KBM-7 (cell line): ENCODE data around the gene OCEL1.

Experiments
- DNase-seq: peaks from one replicate; pipeline ENCODE4 v3.0.0-alpha.2; 2015
- in situ Hi-C: fragments of 300-500 bp; cut with MboI; formaldehyde crosslinking; loops from 2 replicates; pipeline ENCODE4 v1.14.3; 2020; ENCODE audit warnings: low sequenced_read_pairs, low pct_unique_long_range_greater_than_20kb, mixed read lengths

OCEL1 gene

GRCh38 chr19:17235971-17236777 is 10.1 kb downstream of the OCEL1 start:
- no peak for DNase-seq
- in situ Hi-C loops = no loop called here

DNA sequence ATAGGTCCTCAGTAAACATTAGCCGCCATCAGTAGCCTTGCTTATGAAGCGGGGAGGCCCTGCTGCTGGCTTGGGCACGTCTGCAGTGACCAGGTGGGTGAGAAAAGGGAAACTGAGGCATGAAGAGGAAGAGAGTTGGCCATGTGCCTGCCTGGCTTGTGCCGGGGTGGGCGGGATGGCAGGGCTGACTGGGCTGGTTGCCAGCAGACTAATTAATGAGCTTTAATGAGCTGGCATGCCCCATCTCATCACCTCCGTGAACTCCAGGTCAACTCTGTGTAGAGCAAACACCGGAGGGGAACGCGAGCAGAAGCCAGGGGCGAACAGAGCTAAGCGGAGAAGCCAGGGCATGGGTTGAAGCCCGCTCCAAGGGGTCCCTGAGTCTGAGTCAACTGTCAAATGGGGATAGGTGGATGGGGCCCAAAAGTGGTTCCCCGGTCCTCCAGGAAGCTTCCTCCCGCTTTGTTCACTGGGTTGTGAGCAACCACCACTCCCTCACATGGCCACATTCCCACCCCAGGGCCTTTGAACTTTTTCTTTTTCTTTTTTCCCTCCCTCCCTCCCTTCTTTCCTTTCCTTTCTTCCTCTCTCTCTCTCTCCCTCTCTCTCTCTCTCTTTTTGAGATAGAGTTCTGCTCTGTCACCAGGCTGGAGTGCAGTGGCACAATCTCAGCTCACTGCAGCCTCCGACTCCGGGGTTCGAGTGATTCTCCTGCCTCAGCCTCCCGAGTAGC is 11.0 kb downstream of the OCEL1 start:
- in situ Hi-C loops = no loop called here
- no peak for DNase-seq

- in situ Hi-C loops = no loop called here
- DNase-seq = no peak
Observed at GRCh38 chr19:17237747-17238706, 12.0 kb downstream of the OCEL1 start.

- DNase-seq = no peak
- in situ Hi-C loops = no loop called here
Observed at GRCh38 chr19:17240062-17240752, 14.2 kb downstream of the OCEL1 start.

DNA sequence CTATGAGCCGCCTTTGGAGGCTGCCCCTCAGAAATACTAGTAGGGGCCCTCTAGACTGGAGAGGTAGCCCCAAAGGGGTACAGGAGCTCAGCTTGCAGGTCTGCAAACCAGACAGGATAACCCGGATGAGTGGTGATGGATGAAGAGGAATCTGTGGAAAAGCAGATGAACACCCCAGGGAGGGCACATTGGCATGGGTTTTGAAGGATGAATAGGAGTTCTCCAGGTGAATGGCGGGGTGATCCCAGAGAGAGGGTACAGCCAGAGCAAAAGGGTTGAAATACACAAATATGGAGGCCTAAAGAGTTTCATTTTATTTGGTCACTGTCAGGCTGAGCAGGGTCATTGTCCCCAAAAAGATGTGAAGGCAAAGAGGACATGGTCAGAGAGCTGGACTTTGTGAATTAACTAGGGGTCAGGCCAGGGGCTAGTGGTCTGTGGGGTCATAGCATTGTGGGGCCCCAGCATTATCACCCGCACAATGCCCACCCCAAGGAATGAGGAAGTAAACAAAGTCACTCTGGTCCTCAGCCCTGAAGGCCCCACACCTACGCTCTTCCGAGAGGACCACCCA is 14.9 kb downstream of the OCEL1 start:
- in situ Hi-C loops = no loop called here
- DNase-seq = no peak

DNA sequence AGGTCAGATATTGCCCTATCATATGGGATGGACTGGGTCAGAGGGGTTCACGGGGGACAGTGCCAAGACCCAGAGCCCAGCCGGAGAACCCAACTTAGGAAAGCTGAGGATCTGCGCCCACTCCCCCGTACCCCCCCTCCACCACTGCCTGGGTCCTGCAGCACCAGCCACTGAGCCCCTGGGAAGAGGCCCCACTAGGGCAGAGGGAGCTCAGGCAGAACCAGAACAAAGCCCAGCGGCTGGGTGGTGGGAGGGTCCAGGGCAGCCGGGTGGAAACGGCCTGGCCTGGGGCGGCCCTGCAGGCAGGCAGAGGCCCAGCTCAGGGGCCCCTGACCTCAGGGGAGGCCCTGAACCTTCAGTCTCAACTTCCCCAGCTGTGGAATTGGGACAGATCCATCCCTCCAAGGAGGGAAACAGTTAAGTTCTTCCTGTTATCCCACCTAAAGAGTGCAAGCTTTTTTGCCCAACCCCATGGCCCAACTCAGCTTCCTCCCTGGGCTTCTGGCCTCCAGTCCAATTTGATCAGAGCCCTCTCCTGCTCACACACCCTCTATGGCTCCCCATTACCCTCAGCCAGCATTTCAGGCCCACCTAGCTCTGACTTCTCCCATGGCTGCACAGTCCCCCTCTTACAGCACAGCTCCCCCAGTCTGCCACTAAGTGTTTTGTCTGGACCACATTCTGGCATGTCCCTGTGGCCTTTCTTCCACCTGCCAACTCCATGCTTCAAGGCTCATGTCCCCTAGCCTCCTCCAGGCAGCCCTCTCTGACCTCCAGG is 16.6 kb downstream of the OCEL1 start:
- in situ Hi-C loops = no loop called here
- DNase-seq = no peak

- in situ Hi-C loops = no loop called here
Observed at GRCh38 chr19:17243211-17243829, 17.3 kb downstream of the OCEL1 start.

DNA sequence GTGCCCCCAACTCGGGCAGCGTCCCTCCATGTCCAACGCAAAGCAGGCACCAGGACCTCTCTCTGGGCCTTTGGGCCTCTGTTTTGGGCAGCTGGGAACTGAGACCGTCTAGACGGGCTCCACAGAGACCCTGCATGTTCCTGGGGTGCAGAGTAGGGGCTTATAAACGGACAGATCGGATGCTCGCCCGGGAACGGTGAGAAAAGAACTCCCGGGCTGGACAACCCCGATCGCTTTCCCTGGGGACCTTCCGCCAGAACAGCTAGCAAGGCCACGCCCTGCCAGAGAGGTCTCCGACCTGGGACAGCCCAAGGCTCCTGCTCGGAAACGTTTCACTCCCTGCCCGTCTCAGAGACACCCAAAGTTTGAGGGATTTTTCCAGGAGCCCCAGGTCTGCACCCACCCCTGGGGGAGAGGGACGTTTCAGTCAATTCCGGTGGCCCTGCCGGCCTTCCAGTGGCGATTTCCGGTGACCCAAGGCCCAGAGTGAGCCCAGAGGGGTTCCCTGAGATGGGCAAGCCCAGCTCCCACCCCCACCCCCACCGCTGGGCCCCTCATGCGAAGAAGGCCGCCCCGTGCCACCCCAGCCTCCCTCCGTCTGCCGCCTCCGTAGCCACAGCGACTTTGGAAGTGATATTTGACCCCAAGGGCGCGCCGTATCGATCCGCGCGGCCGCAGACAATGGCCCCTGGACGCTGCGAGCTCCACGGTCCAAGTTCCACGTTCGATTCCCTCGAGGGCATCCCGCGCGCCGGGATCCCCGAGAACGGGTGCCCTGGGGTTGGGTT is 18.0 kb downstream of the OCEL1 start:
- no peak for DNase-seq
- in situ Hi-C loops = no loop called here

More at GRCh38 chr19:17243211-17243829, 17.3 kb downstream of the OCEL1 start:
- DNase-seq = no peak

DNA sequence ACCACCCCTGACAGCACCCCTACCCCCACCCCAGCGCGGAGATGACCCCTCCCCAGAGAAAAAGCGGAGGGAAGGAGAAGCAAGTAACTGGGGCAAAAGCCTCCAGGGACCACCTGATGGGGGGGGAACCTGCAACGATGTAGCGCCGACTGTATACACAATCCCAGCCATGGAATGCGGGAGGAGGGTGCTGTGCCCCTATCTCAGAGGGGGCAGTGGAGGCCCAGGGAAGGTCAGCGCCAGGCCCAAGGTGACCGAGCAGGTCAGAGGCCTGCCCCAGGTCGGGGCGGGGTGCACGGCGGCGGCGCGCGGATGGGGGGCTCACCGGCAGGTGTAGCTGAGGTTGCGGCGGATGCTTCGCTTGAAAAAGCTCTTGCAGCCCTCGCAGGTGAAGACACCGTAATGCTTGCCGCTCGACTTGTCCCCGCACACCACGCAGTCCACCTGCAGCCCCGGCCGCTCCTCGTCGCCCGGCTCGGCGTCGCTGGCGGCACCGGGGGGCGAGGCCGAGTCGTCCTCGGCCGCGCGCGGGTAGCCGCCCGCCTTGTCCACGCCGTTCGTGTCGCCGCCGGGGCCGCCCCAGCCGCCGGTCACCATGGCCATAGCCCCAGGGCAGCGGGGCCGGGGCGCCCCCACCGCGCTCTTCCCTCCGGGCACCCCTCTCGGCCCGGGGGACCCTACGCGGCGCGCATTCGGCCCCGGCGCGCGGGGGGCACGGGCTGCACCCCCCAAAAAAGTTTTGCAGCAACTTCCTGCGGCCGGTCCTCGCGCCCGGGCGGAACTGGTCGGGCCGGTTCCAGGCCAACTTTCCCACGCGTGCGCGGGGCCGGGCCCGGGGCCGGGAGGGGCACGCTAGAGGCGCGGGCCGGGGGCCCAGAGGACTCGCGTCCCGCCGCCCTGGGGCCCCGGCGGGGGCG is 18.9 kb downstream of the OCEL1 start:
- no peak for DNase-seq
- in situ Hi-C loops = no loop called here

DNA sequence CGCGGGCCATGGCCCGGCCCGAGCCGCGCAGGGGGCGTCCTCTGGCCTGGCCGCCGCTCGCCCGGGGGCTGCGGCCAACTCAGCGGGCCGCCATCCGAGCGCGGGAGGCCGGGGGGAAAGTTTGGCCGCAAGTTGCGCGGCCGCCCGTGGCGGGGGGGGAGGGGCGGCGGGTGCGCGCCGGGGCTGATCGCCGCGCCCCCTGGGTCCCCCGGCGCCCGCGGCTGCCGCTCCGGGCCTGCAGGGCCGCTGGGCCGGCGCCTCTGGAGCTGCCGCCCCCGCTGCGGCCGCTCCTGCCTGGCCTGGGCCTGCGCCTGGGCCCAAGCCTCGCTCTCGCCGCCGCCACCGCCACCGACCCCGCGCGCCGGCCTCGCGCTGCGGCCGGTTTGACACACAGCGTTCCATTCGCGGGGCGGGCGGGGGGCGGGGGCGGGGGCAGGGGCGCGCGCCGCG is 19.5 kb downstream of the OCEL1 start, which contains the start of gene NR2F6:
Gene NR2F6 (minus strand): TSS at position 385 of the 450 bp plus-strand sequence. CDS start 699 bp downstream, outside the sequence.
- no peak for DNase-seq
- in situ Hi-C loops = no loop called here

DNA sequence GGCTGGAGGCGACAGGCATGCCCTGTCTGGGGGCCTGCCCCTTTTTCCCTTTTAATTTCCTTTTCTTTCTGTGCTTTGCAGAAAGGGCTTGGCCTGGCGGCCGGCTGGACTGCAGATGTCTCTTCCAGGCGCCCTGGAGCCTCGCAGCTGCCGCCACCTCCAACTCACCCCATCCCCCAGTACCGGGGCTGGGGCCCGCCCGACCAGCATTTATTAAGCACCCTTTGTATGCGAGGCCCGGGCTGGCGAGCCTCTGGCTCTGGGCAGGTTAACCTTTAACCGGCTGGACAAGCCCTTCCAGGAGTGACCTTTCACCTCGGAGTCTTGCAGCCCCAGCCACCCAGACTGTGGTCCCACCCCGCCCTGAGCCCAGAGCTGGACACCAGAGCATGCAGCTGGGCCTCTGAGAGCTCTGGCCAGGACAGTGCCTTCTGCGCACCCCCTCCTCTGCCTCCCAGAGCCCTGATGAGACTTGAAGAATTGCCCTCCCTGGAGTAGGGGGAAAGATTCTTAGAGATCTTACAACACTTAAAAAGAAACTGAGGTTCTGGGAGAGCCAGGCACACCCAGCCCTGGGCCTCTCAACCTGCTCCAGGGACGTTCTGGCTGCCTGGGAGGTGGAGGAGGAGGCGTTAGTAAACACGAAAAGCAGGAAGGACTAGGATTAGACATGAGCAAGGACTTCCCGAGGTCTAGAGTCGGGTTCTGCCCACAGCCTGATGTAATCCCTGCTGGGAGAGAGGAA is 20.8 kb downstream of the OCEL1 start:
- no peak for DNase-seq
- in situ Hi-C loops = no loop called here

DNA sequence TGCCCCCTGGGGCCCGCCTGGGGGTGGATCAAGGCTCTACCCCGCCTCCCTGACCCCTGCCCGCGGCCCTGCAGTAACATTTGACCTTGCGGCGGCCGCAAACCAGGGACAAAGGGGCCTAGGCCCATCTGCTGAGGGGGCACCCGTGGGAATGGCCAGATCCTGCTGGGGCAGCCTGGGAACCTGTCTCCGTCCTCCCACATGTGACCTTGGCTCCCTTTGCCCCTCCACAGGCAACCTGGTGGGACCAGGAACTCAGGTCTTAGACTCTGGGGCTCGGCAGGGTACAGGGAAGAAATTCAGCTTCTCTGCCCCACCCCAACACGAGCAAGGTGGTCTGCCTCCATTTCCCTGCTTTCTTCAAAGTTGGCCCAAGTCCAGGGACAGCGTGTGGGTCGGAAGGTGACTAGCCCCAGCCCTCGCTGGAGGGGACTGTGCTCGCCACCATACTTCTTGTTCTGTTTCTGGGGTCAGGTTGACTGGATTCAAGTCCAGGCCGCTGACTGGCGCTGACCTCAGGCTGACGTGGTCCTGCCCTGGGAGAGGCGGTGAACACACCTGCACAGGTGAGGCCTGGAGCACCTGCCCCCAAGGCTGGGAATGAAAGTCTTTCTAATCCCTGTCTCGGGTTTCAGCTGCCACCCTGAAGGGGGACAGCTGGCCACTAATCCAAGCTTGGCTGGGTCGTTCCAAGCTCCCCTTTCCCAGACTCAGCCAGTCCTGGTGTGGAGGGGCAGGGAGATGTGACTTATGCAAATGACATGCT is 22.2 kb downstream of the OCEL1 start:
- DNase-seq = no peak
- in situ Hi-C loops = no loop called here

DNA sequence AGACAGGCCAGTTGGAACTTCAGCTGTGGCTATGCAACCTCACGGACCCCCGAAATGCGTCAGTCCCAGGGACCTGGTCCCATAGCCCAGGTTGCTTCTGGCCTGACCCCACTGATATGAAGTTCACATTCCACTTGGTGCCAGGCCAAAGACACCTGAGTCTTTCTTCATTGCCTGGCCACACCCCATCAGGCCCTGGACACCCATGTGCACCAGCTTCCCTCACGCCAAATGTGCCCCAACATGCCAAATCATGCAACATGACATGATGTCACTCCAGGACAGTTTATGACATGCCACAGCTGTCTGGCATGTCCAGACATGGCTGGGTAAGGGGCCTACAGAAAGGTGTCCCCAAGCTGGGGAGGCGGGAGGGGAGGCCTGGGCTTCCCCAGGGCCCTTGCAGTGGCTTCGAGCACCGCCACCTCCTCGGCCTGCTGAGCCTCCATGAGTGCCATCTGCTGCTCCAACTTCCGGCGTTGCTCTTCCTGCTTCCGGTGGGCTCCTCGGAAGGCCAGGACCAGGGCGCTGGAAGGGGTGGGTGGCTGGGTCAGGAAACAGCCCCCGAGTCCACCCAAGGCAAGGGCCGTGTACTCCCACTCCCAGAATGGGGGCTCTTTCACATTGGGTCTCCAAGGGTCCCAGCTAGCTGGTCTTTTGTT is 24.0 kb downstream of the OCEL1 start:
- DNase-seq = no peak
- in situ Hi-C loops = no loop called here

GRCh38 chr19:17254636-17255035 is 28.6 kb downstream of the OCEL1 start:
- DNase-seq = peak; percentile 66
- in situ Hi-C loops = no loop called here
